HEK293T (cell line): ENCODE results near the gene SORD.

Experiments
- CTCF ChIA-PET: fragments of 350-600 bp; formaldehyde crosslinking; extraction: SDS; loops from one replicate; lab custom pipeline; 2021; ENCODE audit warnings: antibody characterized with exemption, inconsistent platforms; lab: Yijun Ruan, JAX
- POLR2A ChIA-PET: fragments of 350-600 bp; formaldehyde crosslinking; extraction: SDS; loops from one replicate; lab custom pipeline; 2020; ENCODE audit warnings: antibody characterized with exemption, inconsistent platforms; lab: Yijun Ruan, JAX
- DNase-seq: peaks from one replicate; pipeline ENCODE4 v3.0.0; 2012; ENCODE audit warnings: mixed read lengths; ENCODE audit errors: extremely low spot score
- ARNT ChIP-seq: fragments of 450-650 bp; IDR thresholded peaks from 2 replicates; pipeline ENCODE4 v1.6.1; 2017; ENCODE audit warnings: mild to moderate bottlenecking
- BHLHE40 ChIP-seq: fragments of 450-650 bp; IDR thresholded peaks from 2 replicates; pipeline ENCODE4 v1.6.1; 2016; ENCODE audit warnings: mild to moderate bottlenecking, moderate library complexity, borderline replicate concordance
- CTBP1 ChIP-seq: fragments of 450-650 bp; IDR thresholded peaks from 2 replicates; pipeline ENCODE4 v1.6.1; 2016; ENCODE audit warnings: borderline replicate concordance
- ELF4 ChIP-seq: fragments of 450-650 bp; IDR thresholded peaks from 2 replicates; pipeline ENCODE4 v1.6.1; 2017; ENCODE audit warnings: antibody characterized with exemption
- FOXA1 ChIP-seq: fragments of 450-650 bp; IDR thresholded peaks from 2 replicates; pipeline ENCODE4 v1.6.1; 2016; ENCODE audit warnings: mild to moderate bottlenecking
- FOXK2 ChIP-seq: fragments of 450-650 bp; IDR thresholded peaks from 2 replicates; pipeline ENCODE4 v1.6.1; 2016; ENCODE audit warnings: mild to moderate bottlenecking
- FOXM1 ChIP-seq: fragments of 450-650 bp; IDR thresholded peaks from 2 replicates; pipeline ENCODE4 v1.6.1; 2017; ENCODE audit warnings: mild to moderate bottlenecking, borderline replicate concordance
- HDGF ChIP-seq: fragments of 450-650 bp; IDR thresholded peaks from 2 replicates; pipeline ENCODE4 v1.6.1; 2017; ENCODE audit warnings: antibody characterized with exemption, borderline replicate concordance
- L3MBTL2 ChIP-seq: fragments of 450-650 bp; conservative IDR thresholded peaks from 2 replicates; pipeline ENCODE4 v1.6.1; 2016; ENCODE audit warnings: mild to moderate bottlenecking
- LEF1 ChIP-seq: fragments of 450-650 bp; IDR thresholded peaks from 2 replicates; pipeline ENCODE4 v1.6.1; 2017; ENCODE audit warnings: mild to moderate bottlenecking, borderline replicate concordance
- NFRKB ChIP-seq: fragments of 450-650 bp; IDR thresholded peaks from 2 replicates; pipeline ENCODE4 v1.6.1; 2016; ENCODE audit warnings: mild to moderate bottlenecking, moderate library complexity
- PKNOX1 ChIP-seq: fragments of 450-650 bp; IDR thresholded peaks from 2 replicates; pipeline ENCODE4 v1.6.1; 2016
- SP1 ChIP-seq: fragments of 450-650 bp; IDR thresholded peaks from 2 replicates; pipeline ENCODE4 v1.6.1; 2017
- SUZ12 ChIP-seq: fragments of 450-650 bp; IDR thresholded peaks from 2 replicates; pipeline ENCODE4 v1.6.1; 2016; ENCODE audit warnings: mild to moderate bottlenecking
- TARDBP ChIP-seq: fragments of 450-650 bp; IDR thresholded peaks from 2 replicates; pipeline ENCODE4 v1.6.1; 2016
- ZNF384 ChIP-seq: fragments of 450-650 bp; IDR thresholded peaks from 2 replicates; pipeline ENCODE4 v1.6.1; 2016

Gene SORD

GRCh38 chr15:45110256-45110820, 87.3 kb downstream of the SORD start:
- CTCF ChIA-PET: no interaction called here

DNA sequence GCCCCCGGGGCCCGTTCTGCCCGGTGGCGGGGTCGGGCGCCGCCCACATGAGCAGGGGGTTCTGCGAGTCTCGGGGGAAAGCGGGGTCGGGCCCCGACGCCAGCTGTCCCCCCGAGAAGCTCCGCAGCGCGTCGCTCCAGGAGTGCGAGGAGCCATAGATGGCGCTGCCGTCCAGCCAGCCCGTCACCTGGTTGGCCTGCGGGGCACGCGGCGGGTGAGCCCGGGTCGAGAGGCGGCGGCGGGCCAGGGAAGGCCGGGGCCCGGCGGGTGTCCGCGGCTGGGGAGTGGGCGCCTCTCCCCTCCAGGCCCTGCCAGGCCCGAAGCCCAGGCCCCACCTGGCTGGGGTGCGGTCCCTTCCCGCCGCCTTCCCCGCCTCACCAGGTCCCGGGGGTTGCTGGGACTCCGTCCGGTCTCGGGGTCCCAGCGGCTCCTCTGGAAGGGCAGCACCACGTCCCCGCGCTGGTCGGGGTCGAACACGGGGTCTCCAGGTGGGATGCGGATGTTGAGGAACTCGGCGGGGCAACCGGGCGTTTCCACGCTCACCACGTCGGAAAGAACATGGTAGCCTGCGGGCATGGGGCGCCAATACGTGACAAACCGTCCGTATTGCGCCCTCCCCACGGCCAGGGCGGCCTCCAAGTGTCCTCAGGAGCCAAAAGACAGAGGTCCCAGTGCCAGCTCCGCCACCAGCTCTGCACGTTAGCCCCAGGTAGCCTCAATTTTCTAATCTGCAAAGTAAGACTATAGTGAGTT, 88.6 kb downstream of the SORD start:
- ChIA-PET CTCF (no interaction called here), POLR2A (no interaction called here)
- no peak for DNase-seq
- TF ChIP-seq ELF4: no peak
- TF ChIP-seq PKNOX1: no peak
- TF ChIP-seq HDGF: no peak
- no peak for TF ChIP-seq L3MBTL2
- TF ChIP-seq SP1: no peak
- TF ChIP-seq FOXM1: no peak
- TF ChIP-seq ZNF384: no peak
- no peak for TF ChIP-seq CTBP1
- no peak for TF ChIP-seq BHLHE40
- TF ChIP-seq TARDBP: no peak
- TF ChIP-seq LEF1: no peak
- TF ChIP-seq FOXK2: no peak
- TF ChIP-seq SUZ12: no peak
- TF ChIP-seq ARNT: no peak
- TF ChIP-seq NFRKB: no peak
- TF ChIP-seq FOXA1: no peak

More at GRCh38 chr15:45110256-45110820, 87.3 kb downstream of the SORD start:
- POLR2A ChIA-PET: no interaction called here
- TF ChIP-seq FOXK2 (no peak), ZNF384 (no peak)
- DNase-seq: no peak

- TF ChIP-seq CTBP1 (no peak), PKNOX1 (no peak), BHLHE40 (no peak)
- CTCF ChIA-PET: no interaction called here
- no peak for DNase-seq
- POLR2A ChIA-PET: no interaction called here
These were observed 89.2 kb downstream of the SORD start for GRCh38 chr15:45112143-45112590.

- no peak for TF ChIP-seq CTBP1
- no peak for TF ChIP-seq TARDBP
- TF ChIP-seq L3MBTL2: no peak
- no peak for TF ChIP-seq BHLHE40
- TF ChIP-seq LEF1: no peak
- no peak for TF ChIP-seq HDGF
- TF ChIP-seq NFRKB: no peak
- no peak for TF ChIP-seq ZNF384
- no peak for TF ChIP-seq ELF4
- TF ChIP-seq ARNT: no peak
- no peak for TF ChIP-seq FOXA1
- no peak for TF ChIP-seq FOXK2
- TF ChIP-seq SP1: no peak
- TF ChIP-seq FOXM1: no peak
- TF ChIP-seq SUZ12: no peak
- no peak for TF ChIP-seq PKNOX1
- ChIA-PET CTCF (no interaction called here), POLR2A (no interaction called here)
- DNase-seq: no peak
These were observed 89.8 kb downstream of the SORD start for GRCh38 chr15:45112591-45113379.

DNA sequence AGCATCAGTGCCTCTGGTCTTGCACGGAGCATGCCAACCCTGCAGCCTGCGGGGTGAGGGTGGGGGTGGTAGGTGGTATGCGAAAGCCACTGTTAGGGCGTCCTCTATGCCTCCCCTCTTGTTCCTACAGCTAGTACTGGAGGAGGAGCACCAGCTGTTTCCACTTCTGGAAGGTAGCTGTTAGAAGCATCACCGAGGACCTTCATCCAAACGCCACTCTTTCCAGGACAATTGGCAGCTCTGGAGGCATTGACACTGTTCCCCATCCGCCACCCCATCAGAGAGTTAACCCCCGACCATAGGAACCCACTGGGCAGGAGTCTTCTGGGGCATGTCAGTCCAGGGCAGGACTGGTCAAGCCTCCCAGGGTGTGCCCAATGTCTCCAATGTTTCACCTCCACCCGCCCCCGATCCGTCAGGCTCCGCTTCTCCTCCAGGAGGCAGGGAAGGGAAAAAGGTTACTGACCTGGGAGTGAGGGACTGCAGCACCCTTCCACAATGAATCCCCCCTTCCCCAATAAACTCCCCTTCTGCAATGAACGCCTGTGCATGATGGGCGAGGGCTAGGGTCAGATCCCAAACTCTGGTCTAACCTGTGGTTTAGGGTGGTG, 90.5 kb downstream of the SORD start:
- TF ChIP-seq HDGF: no peak
- TF ChIP-seq BHLHE40: no peak
- CTCF ChIA-PET: no interaction called here
- POLR2A ChIA-PET: no interaction called here
- DNase-seq: no peak

DNA sequence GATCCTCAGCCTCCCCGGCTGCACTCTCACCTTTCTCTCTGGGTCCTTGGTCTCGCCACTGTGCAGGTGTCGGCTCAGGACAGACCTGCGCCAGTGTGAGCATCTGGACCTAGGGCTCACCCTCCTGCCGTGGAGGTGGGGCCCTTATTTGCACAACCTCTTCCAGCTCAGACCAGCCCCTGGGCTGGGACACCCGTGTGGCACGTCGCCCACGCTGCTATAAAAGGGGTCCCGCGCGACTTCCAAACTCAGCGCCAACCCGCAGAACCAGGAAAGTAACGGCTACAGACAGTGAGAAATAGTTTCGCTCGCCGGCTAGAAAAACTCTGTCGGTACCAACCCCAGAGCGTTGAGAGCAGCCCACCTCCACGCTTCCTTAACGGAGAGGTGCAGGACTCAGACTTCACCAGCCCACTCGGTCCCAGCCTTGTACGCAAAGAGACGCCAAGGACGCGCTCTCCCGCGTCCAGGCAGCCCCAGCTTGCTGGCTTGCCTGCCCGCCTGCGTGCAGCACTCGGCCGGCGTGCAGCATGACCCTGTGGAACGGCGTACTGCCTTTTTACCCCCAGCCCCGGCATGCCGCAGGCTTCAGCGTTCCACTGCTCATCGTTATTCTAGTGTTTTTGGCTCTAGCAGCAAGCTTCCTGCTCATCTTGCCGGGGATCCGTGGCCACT, 91.2 kb downstream of the SORD start, which contains the start of the genes DUOX2 and DUOXA2:
DUOX2 (minus strand) TSS at position 97 of the 675 bp plus-strand sequence. CDS start 761 bp downstream, outside the sequence.
DUOXA2 (plus strand) TSS at position 251 of the 675 bp plus-strand sequence; CDS start at position 531, 280 bp downstream.
- TF ChIP-seq L3MBTL2: no peak
- TF ChIP-seq NFRKB: no peak
- TF ChIP-seq SUZ12: no peak

More for the DNA sequence above, 91.2 kb downstream of the SORD start, which contains the start of the genes DUOX2 and DUOXA2:
- CTCF ChIA-PET: no interaction called here
- no peak for DNase-seq
- POLR2A ChIA-PET: no interaction called here
